HepG2 (cell line): ENCODE results near the gene CCNL1. TPM values are rescaled to one million over a fixed set of nuclear protein-coding genes. Genes with fewer than 3 reads are reported as not detected.
A peak's percentile ranks its signal among the peaks of the same experiment; 100 is the strongest.

Experiments
- CEBPG ChIP-seq: IDR thresholded peaks from 2 replicates; pipeline ENCODE4 v1.6.1; 2016
- DMTF1 ChIP-seq: sonication (generic); formaldehyde crosslinking; IDR thresholded peaks from 2 replicates; pipeline ENCODE4 v1.4.0; 2020; ENCODE audit warnings: mild to moderate bottlenecking, missing genetic modification reagents
- FOXJ3 ChIP-seq: sonication (generic); formaldehyde crosslinking; IDR thresholded peaks from 2 replicates; pipeline ENCODE4 v1.4.0; 2020; ENCODE audit warnings: missing genetic modification reagents, mild to moderate bottlenecking, borderline replicate concordance
- IRF9 ChIP-seq: sonication (generic); formaldehyde crosslinking; IDR thresholded peaks from 2 replicates; pipeline ENCODE4 v1.8.0; 2022; ENCODE audit warnings: missing genetic modification reagents, mild to moderate bottlenecking, borderline replicate concordance
- PHF5A ChIP-seq: IDR thresholded peaks from one replicate; pipeline ENCODE4 v1.6.1; 2018; ENCODE audit warnings: low read depth, missing genetic modification reagents; ENCODE audit not compliant: unreplicated experiment
- RORA ChIP-seq: sonication (generic); formaldehyde crosslinking; IDR thresholded peaks from 2 replicates; pipeline ENCODE4 v1.5.0; 2020; ENCODE audit warnings: mild to moderate bottlenecking, missing genetic modification reagents, moderate library complexity
- ZBTB4 ChIP-seq: sonication (generic); formaldehyde crosslinking; IDR thresholded peaks from 2 replicates; pipeline ENCODE4 v1.4.0; 2020; ENCODE audit warnings: missing genetic modification reagents, mild to moderate bottlenecking, borderline replicate concordance
- ZNF570 ChIP-seq: sonication (generic); formaldehyde crosslinking; IDR thresholded peaks from 2 replicates; pipeline ENCODE4 v1.4.0; 2020; ENCODE audit warnings: mild to moderate bottlenecking, missing genetic modification reagents, borderline replicate concordance
- ZNF577 ChIP-seq: sonication (generic); formaldehyde crosslinking; IDR thresholded peaks from 2 replicates; pipeline ENCODE4 v1.4.0; 2020; ENCODE audit warnings: mild to moderate bottlenecking, low read depth, missing genetic modification reagents, borderline replicate concordance
- polyA plus RNA-seq, 8 experiments: library from polyadenylated mRNA; depleted of rRNA in 3 of 8; stranded (reverse) in 7 of 8; unstranded in 1 of 8; fragments of >200 nt; fragmentation: Illumina TruSeq in 4 of 8; extraction: Trizol in 4 of 8; gene quantifications; 2 replicates each; pipeline versions ENCODE4 v1.2.1 to v1.2.3, GENCODE V29; 2011 to 2016; ENCODE audit warnings: low read depth in 4 of 8, missing spikeins in 1 of 8, mixed read lengths in 1 of 8; ENCODE audit not compliant: insufficient read depth in 1 of 8
- total RNA-seq, 5 experiments: library from RNA; depleted of rRNA; stranded (reverse); fragments of >200 nt; fragmentation: Illumina TruSeq; extraction: Trizol; gene quantifications; 2 replicates each; pipeline ENCODE4 v1.2.3, GENCODE V29; 2016; ENCODE audit warnings: low read depth in 1 of 5
- TF ChIP-seq, protein P1 (sequence below): IDR thresholded peaks from 2 replicates; pipeline ENCODE4 v1.6.1; 2018; ENCODE audit warnings: missing genetic modification reagents
- TF ChIP-seq, protein P2 (sequence below): IDR thresholded peaks from 2 replicates; pipeline ENCODE4 v1.6.1; 2016; ENCODE audit warnings: missing biosample characterization, missing genetic modification reagents, low read depth
- TF ChIP-seq, protein P3 (sequence below): sonication (generic); formaldehyde crosslinking; conservative IDR thresholded peaks from 2 replicates; pipeline ENCODE4 v1.8.0; 2022; ENCODE audit warnings: low read depth, missing genetic modification reagents
- TF ChIP-seq, protein P4 (sequence below): sonication (generic); formaldehyde crosslinking; IDR thresholded peaks from 2 replicates; pipeline ENCODE4 v1.8.1; 2022; ENCODE audit warnings: mild to moderate bottlenecking, missing genetic modification reagents

The CCNL1 gene
- total and polyA plus RNA-seq, 2 of the 13 experiments (the other 11 are each of a cell fraction or from before 2014, with no cell fraction given) = 151 to 303 TPM

GRCh38 chr3:157174649-157175498 lies 14.9 kb upstream of the CCNL1 start (continued):
- TF ChIP-seq, protein P1, sequence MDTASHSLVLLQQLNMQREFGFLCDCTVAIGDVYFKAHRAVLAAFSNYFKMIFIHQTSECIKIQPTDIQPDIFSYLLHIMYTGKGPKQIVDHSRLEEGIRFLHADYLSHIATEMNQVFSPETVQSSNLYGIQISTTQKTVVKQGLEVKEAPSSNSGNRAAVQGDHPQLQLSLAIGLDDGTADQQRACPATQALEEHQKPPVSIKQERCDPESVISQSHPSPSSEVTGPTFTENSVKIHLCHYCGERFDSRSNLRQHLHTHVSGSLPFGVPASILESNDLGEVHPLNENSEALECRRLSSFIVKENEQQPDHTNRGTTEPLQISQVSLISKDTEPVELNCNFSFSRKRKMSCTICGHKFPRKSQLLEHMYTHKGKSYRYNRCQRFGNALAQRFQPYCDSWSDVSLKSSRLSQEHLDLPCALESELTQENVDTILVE (CRISPR knock-in tag) = peak; percentile 98
- TF ChIP-seq FOXJ3 (CRISPR knock-in tag) (peak; percentile 75; the same call in 1 of the 2 replicates), DMTF1 (peak; percentile 59; the same call in 1 of the 2 replicates), ZNF577 (0 out of 2 replicates have a peak, but pooled peaks have one; percentile 87), IRF9 (CRISPR knock-in tag) (peak; percentile 85; the same call in 1 of the 2 replicates), RORA (CRISPR knock-in tag) (no peak), PHF5A (CRISPR knock-in tag) (peak; percentile 58), CEBPG (peak; percentile 92), ZBTB4 (peak; percentile 82; the same call in 1 of the 2 replicates), ZNF570 (CRISPR knock-in tag) (no peak)
- TF ChIP-seq, protein P2, sequence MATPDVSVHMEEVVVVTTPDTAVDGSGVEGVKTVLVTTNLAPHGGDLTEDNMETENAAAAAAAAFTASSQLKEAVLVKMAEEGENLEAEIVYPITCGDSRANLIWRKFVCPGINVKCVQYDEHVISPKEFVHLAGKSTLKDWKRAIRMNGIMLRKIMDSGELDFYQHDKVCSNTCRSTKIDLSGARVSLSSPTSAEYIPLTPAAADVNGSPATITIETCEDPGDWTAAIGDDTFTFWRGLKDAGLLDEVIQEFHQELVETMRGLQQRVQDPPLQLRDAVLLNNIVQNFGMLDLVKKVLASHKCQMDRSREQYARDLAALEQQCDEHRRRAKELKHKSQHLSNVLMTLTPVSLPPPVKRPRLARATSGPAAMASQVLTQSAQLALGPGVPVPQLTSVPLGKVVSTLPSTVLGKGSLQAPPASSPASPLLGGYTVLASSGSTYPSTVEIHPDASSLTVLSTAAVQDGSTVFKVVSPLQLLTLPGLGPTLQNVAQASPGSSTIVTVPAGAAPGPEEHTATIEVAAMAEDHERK (CRISPR knock-in tag) = peak; percentile 92
- TF ChIP-seq, protein P3, sequence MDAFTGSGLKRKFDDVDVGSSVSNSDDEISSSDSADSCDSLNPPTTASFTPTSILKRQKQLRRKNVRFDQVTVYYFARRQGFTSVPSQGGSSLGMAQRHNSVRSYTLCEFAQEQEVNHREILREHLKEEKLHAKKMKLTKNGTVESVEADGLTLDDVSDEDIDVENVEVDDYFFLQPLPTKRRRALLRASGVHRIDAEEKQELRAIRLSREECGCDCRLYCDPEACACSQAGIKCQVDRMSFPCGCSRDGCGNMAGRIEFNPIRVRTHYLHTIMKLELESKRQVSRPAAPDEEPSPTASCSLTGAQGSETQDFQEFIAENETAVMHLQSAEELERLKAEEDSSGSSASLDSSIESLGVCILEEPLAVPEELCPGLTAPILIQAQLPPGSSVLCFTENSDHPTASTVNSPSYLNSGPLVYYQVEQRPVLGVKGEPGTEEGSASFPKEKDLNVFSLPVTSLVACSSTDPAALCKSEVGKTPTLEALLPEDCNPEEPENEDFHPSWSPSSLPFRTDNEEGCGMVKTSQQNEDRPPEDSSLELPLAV (CRISPR knock-in tag) = no peak
- TF ChIP-seq, protein P4, sequence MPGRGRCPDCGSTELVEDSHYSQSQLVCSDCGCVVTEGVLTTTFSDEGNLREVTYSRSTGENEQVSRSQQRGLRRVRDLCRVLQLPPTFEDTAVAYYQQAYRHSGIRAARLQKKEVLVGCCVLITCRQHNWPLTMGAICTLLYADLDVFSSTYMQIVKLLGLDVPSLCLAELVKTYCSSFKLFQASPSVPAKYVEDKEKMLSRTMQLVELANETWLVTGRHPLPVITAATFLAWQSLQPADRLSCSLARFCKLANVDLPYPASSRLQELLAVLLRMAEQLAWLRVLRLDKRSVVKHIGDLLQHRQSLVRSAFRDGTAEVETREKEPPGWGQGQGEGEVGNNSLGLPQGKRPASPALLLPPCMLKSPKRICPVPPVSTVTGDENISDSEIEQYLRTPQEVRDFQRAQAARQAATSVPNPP (CRISPR knock-in tag) = peak; percentile 91
